K562 (cell line): ENCODE measurements around the gene DDX20. TPM values are rescaled to one million over a fixed set of nuclear protein-coding genes. Genes with fewer than 3 reads are reported as not detected.
A peak's percentile ranks its signal among the peaks of the same experiment; 100 is the strongest.

ENCODE experiments used
- ATAC-seq: fragments of 200-7000 bp; cut with Tn5 transposase; 3 replicates; pipeline ENCODE4 v1.9.1; 2020; ENCODE audit warnings: moderate library complexity
- BruUV-seq: library from RNA; stranded (reverse); fragments of 400-500 nt; replicated peaks from 2 replicates; lab custom pipeline; 2021; lab: Mats Ljungman, UMichigan
- CTCF ChIA-PET: fragments of 300-600 bp; formaldehyde crosslinking; extraction: SDS; loops from one replicate; lab custom pipeline; 2021; ENCODE audit warnings: low intra/inter-chr PET ratio; lab: Yijun Ruan, JAX
- POLR2A ChIA-PET: fragments of 300-600, 350-650 bp; sonication (Branson Sonifier 250); formaldehyde crosslinking; extraction: SDS; loops from one replicate; lab custom pipeline; 2021; ENCODE audit warnings: antibody characterized with exemption, inconsistent platforms; lab: Yijun Ruan, JAX
- DNase-seq, 4 experiments: peaks; one replicate each; pipeline versions ENCODE4 v3.0.0 to v3.0.0-alpha.2; 2011 to 2018; ENCODE audit warnings: low spot score in 3 of 4, mixed read lengths in 3 of 4; ENCODE audit errors: extremely low read depth in 1 of 4
- FAIRE-seq: peaks from 2 replicates; lab custom pipeline; 2011; peaks lifted over from hg19 to GRCh38; lab: Jason Lieb, UNC
- H2AFZ ChIP-seq: 2 replicates; pipeline ENCODE4 v1.6.0; 2011; ENCODE audit warnings: low read depth, low read length, control low read depth, inconsistent platforms
- H3K27ac ChIP-seq: fragments of 200-600 bp; 3 replicates; pipeline ENCODE4 v1.8.0; 2011; ENCODE audit warnings: low read depth, mild to moderate bottlenecking, control low read depth, inconsistent platforms, low read length, moderate library complexity, mixed read lengths; ENCODE audit errors: extremely low read depth
- H3K27me3 ChIP-seq, 2 experiments: fragments of 300-600 bp in 1 of 2; 2 replicates in 1 of 2; 3 replicates in 1 of 2; pipeline versions ENCODE4 v1.6.0 to v1.8.0; 2011; ENCODE audit warnings: inconsistent platforms in 2 of 2, low read length in 2 of 2, mild to moderate bottlenecking in 1 of 2, mixed read lengths in 1 of 2, moderate library complexity in 1 of 2; ENCODE audit not compliant: control insufficient read depth in 2 of 2, insufficient read depth in 2 of 2
- H3K36me3 ChIP-seq: fragments of 300-600 bp; 3 replicates; pipeline ENCODE4 v1.8.0; 2011; ENCODE audit warnings: mild to moderate bottlenecking, low read length, inconsistent platforms; ENCODE audit not compliant: control insufficient read depth, insufficient read depth
- H3K4me1 ChIP-seq, 2 experiments: fragments of 200-600 bp in 1 of 2; replicated peaks in 1 of 2; 2 replicates in 1 of 2; 3 replicates in 1 of 2; pipeline versions ENCODE4 v1.5.1 to v1.8.0; 2011; ENCODE audit warnings: inconsistent platforms in 2 of 2, low read length in 2 of 2, mild to moderate bottlenecking in 1 of 2, mixed read lengths in 1 of 2, moderate library complexity in 1 of 2; ENCODE audit not compliant: control insufficient read depth in 2 of 2, insufficient read depth in 2 of 2
- H3K4me2 ChIP-seq: 2 replicates; pipeline ENCODE4 v1.6.1; 2011; ENCODE audit warnings: low read length, control low read depth, inconsistent platforms, mixed read lengths; ENCODE audit not compliant: insufficient read depth
- H3K4me3 ChIP-seq: fragments of 200-600 bp; sonication (generic), shearing (Covaris generic); 2 replicates; pipeline ENCODE4 v1.5.1; 2016; ENCODE audit warnings: control low read depth, inconsistent platforms
- H3K79me2 ChIP-seq: fragments of 200-600 bp; 3 replicates; pipeline ENCODE4 v1.8.0; 2011; ENCODE audit warnings: low read length, inconsistent platforms; ENCODE audit not compliant: control insufficient read depth, insufficient read depth
- H3K9ac ChIP-seq, 2 experiments: 2 replicates each; pipeline versions ENCODE4 v1.6.0 to v1.6.1; 2011; ENCODE audit warnings: low read depth in 2 of 2, low read length in 2 of 2, control low read depth in 1 of 2, inconsistent platforms in 1 of 2, mild to moderate bottlenecking in 1 of 2, mixed read lengths in 1 of 2; ENCODE audit not compliant: insufficient read depth in 1 of 2
- H3K9me1 ChIP-seq: one replicate; pipeline ENCODE4 v1.6.0; 2011; ENCODE audit warnings: inconsistent platforms, mild to moderate bottlenecking, low read length, moderate library complexity; ENCODE audit not compliant: control insufficient read depth, insufficient read depth
- H3K9me3 ChIP-seq: replicated peaks from 2 replicates; pipeline ENCODE4 v1.5.1; 2011; ENCODE audit warnings: low read depth, low read length, inconsistent platforms; ENCODE audit not compliant: control insufficient read depth, insufficient read depth
- H4K20me1 ChIP-seq: replicated peaks from 2 replicates; pipeline ENCODE4 v1.6.1; 2011; ENCODE audit warnings: low read length, inconsistent platforms, mixed read lengths; ENCODE audit not compliant: control insufficient read depth, insufficient read depth
- CREBBP ChIP-seq: IDR thresholded peaks from one replicate; pipeline ENCODE4 v1.6.1; 2012; ENCODE audit warnings: low read depth, mild to moderate bottlenecking, control low read depth, inconsistent platforms, low read length
- E2F3 ChIP-seq: fragments of 250-450 bp; sonication (Bioruptor Pico); IDR thresholded peaks from 2 replicates; pipeline ENCODE4 v1.4.0; 2020; ENCODE audit warnings: mild to moderate bottlenecking
- IRF2 ChIP-seq: sonication (generic); formaldehyde crosslinking; IDR thresholded peaks from 2 replicates; pipeline ENCODE4 v1.8.1; 2022; ENCODE audit warnings: mild to moderate bottlenecking, missing genetic modification reagents
- NFE2 ChIP-seq: IDR thresholded peaks from 2 replicates; pipeline ENCODE4 v1.6.1; 2014; ENCODE audit warnings: antibody characterized with exemption, low read depth
- RAD21 ChIP-seq, 2 experiments: fragments of 250-450 bp in 1 of 2; fragments of 450-650 bp in 1 of 2; sonication (Bioruptor Pico) in 1 of 2; formaldehyde crosslinking in 1 of 2; IDR thresholded peaks in 1 of 2; conservative IDR thresholded peaks in 1 of 2; 2 replicates each; pipeline versions ENCODE4 v1.4.0 to v1.8.0; 2020 to 2022; ENCODE audit warnings: mild to moderate bottlenecking in 2 of 2, moderate library complexity in 1 of 2
- WGBS: fragments of 100-300 bp; shearing (Covaris generic); methylation state at CpG from one replicate; pipeline ENCODE4 v1.1.6; 2016; ENCODE audit warnings: low coverage, mixed read lengths; ENCODE audit not compliant: insufficient coverage; ENCODE audit errors: missing lambda C conversion rate; 5-methylcytosine and 5-hydroxymethylcytosine counted together
- in situ Hi-C: fragments of 300-500 bp; cut with MboI; formaldehyde crosslinking; loops from 4 replicates; pipeline ENCODE4 v1.15.0; 2018; ENCODE audit warnings: inconsistent platforms, mixed read lengths
- intact Hi-C: fragments of 100-400 bp; cut with micrococcal nuclease; formaldehyde crosslinking; loops from 2 replicates; pipeline ENCODE4 v1.14.2; 2022
- polyA plus RNA-seq, 8 experiments: library from polyadenylated mRNA; depleted of rRNA in 4 of 8; stranded (reverse) in 5 of 8; unstranded in 3 of 8; fragments of >200 nt; fragmentation: Nextera tagmentation in 2 of 8; fragmentation: Illumina TruSeq in 1 of 8; extraction: Ambion mirVana in 2 of 8; extraction: Trizol in 1 of 8; gene quantifications; 2 replicates each; pipeline versions ENCODE4 v1.2.1 to v1.2.3, GENCODE V29; 2011 to 2014; ENCODE audit warnings: inconsistent platforms in 1 of 8, missing spikeins in 1 of 8
- total RNA-seq, 7 experiments: library from RNA; depleted of rRNA in 6 of 7; stranded (reverse); fragments of >200 nt in 6 of 7; fragmentation: Illumina TruSeq in 2 of 7; extraction: Trizol in 2 of 7; gene quantifications; 2 replicates each; pipeline versions ENCODE4 v1.2.1 to v1.2.3, GENCODE V29; 2011 to 2021; ENCODE audit warnings: low replicate concordance in 1 of 7
- TF ChIP-seq, protein P1 (sequence below): fragments of 450-650 bp; formaldehyde crosslinking; IDR thresholded peaks from 2 replicates; pipeline ENCODE4 v1.4.0; 2020; ENCODE audit warnings: mild to moderate bottlenecking, moderate library complexity
- TF ChIP-seq, protein P2 (sequence below), 3 experiments: IDR thresholded peaks in 2 of 3; conservative IDR thresholded peaks in 1 of 3; 2 replicates each; pipeline ENCODE4 v1.5.1; 2011 to 2012; ENCODE audit warnings: low read length in 3 of 3, mild to moderate bottlenecking in 3 of 3, control low read depth in 2 of 3, improper control_type of control experiment in 1 of 3, inconsistent platforms in 1 of 3, low read depth in 1 of 3, mixed read lengths in 1 of 3, moderate library complexity in 1 of 3; ENCODE audit not compliant: insufficient read depth in 2 of 3
- TF ChIP-seq, protein P3 (sequence below): fragments of 450-650 bp; IDR thresholded peaks from 2 replicates; pipeline ENCODE4 v1.6.1; 2018; ENCODE audit not compliant: partially characterized antibody
- TF ChIP-seq, protein P4 (sequence below): fragments of 250-450 bp; sonication (Bioruptor Pico); IDR thresholded peaks from 2 replicates; pipeline ENCODE4 v1.5.1; 2021; ENCODE audit warnings: mild to moderate bottlenecking
- TF ChIP-seq, protein P5 (sequence below): fragments of 250-450 bp; sonication (Bioruptor Pico); IDR thresholded peaks from 2 replicates; pipeline ENCODE4 v1.4.0; 2020; ENCODE audit warnings: mild to moderate bottlenecking

DDX20 gene
- total and polyA plus RNA-seq, 9 of the 15 experiments (the other 6 are each of a cell fraction or from before 2014, with no cell fraction given), result 8.3 to 33.4 (median 24.5) TPM

DNA sequence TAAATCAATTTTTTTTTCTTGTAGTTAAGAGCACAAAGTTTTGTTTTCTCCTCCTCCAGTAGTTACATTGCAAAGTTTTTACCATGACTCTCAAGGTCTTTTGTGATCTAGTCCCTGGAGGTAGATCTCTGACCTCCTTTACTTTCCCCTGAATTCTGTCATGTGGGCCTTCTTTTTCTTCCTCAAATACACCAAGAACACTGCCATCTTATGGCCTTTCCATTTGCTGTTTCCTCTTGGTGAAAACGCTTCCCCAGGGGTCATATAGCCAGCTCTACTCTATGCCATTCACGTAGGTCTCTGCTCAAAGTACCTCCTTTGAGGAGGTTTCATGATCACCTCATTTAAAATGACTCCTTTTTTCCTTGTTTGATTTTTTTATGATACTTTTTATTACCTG, 2.7 kb downstream of the DDX20 start:
- ATAC-seq (no peak), DNase-seq (no peak), FAIRE-seq (no peak)
- H3K79me2 ChIP-seq, result peaks cover 32% of the 10 kb centered on the region
- no peak overlapping the region for H3K9ac ChIP-seq
- intact Hi-C loops, result no loop called here
- no peaks in the 10 kb centered on the region for H4K20me1 ChIP-seq
- WGBS, result 84% methylated on average over 2 of the region's 2 CpGs
- no peak overlapping the region for H2AFZ ChIP-seq
- H3K9me1 ChIP-seq, result no peaks in the 10 kb centered on the region
- no peak overlapping the region for H3K27ac ChIP-seq
- no peak overlapping the region for H3K4me2 ChIP-seq
- POLR2A ChIA-PET, result no interaction called here
- H3K4me3 ChIP-seq, result no peak overlapping the region
- H3K36me3 ChIP-seq, result peaks cover 63% of the 10 kb centered on the region
- peaks cover 9 to 15% of the 10 kb centered on the region in 2 experiments for H3K4me1 ChIP-seq
- no TSS peak for BruUV-seq
- H3K9me3 ChIP-seq, result no peaks in the 10 kb centered on the region
- in situ Hi-C loops, result loop anchor here (5.0 kb wide), 1 partner anchor 276 kb away; no protein-coding TSS in a partner anchor
- CTCF ChIA-PET, result interaction anchor here (0.6 to 1.0 kb wide), 4 partner anchors 11 to 281 kb away, joined by 3 to 7 read pairs (median 4); no protein-coding TSS in a partner anchor
- H3K27me3 ChIP-seq, result no peaks in the 10 kb centered on the region
- TF ChIP-seq, protein P1, sequence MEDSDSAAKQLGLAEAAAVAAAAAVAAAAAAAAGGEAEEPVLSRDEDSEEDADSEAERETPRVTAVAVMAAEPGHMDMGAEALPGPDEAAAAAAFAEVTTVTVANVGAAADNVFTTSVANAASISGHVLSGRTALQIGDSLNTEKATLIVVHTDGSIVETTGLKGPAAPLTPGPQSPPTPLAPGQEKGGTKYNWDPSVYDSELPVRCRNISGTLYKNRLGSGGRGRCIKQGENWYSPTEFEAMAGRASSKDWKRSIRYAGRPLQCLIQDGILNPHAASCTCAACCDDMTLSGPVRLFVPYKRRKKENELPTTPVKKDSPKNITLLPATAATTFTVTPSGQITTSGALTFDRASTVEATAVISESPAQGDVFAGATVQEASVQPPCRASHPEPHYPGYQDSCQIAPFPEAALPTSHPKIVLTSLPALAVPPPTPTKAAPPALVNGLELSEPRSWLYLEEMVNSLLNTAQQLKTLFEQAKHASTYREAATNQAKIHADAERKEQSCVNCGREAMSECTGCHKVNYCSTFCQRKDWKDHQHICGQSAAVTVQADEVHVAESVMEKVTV (CRISPR knock-in tag), result no peak
- TF ChIP-seq, protein P2, sequence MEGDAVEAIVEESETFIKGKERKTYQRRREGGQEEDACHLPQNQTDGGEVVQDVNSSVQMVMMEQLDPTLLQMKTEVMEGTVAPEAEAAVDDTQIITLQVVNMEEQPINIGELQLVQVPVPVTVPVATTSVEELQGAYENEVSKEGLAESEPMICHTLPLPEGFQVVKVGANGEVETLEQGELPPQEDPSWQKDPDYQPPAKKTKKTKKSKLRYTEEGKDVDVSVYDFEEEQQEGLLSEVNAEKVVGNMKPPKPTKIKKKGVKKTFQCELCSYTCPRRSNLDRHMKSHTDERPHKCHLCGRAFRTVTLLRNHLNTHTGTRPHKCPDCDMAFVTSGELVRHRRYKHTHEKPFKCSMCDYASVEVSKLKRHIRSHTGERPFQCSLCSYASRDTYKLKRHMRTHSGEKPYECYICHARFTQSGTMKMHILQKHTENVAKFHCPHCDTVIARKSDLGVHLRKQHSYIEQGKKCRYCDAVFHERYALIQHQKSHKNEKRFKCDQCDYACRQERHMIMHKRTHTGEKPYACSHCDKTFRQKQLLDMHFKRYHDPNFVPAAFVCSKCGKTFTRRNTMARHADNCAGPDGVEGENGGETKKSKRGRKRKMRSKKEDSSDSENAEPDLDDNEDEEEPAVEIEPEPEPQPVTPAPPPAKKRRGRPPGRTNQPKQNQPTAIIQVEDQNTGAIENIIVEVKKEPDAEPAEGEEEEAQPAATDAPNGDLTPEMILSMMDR (IDR thresholded peaks at IDR 0.05 in 2 of 3, conservative IDR thresholded peaks at IDR 0.05 in 1 of 3; ENCODE audit: insufficient read depth in 2 of 3, low read depth in 1 of 3, low read length in 3 of 3), result peak in 2 of 3 experiments; percentile 20 to 27; a peak in 2 of 6 replicates
- TF ChIP-seq, protein P3, sequence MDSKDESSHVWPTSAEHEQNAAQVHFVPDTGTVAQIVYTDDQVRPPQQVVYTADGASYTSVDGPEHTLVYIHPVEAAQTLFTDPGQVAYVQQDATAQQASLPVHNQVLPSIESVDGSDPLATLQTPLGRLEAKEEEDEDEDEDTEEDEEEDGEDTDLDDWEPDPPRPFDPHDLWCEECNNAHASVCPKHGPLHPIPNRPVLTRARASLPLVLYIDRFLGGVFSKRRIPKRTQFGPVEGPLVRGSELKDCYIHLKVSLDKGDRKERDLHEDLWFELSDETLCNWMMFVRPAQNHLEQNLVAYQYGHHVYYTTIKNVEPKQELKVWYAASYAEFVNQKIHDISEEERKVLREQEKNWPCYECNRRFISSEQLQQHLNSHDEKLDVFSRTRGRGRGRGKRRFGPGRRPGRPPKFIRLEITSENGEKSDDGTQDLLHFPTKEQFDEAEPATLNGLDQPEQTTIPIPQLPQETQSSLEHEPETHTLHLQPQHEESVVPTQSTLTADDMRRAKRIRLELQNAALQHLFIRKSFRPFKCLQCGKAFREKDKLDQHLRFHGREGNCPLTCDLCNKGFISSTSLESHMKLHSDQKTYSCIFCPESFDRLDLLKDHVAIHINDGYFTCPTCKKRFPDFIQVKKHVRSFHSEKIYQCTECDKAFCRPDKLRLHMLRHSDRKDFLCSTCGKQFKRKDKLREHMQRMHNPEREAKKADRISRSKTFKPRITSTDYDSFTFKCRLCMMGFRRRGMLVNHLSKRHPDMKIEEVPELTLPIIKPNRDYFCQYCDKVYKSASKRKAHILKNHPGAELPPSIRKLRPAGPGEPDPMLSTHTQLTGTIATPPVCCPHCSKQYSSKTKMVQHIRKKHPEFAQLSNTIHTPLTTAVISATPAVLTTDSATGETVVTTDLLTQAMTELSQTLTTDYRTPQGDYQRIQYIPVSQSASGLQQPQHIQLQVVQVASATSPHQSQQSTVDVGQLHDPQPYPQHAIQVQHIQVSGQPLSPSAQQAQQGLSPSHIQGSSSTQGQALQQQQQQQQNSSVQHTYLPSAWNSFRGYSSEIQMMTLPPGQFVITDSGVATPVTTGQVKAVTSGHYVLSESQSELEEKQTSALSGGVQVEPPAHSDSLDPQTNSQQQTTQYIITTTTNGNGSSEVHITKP, result no peak
- TF ChIP-seq IRF2 (no peak), RAD21 (CRISPR knock-in tag; conservative IDR thresholded peaks at IDR 0.05 in 1 of 2, IDR thresholded peaks at IDR 0.05 in 1 of 2) (0 out of 4 replicates have a peak, but pooled peaks of 1 of the 2 experiments have one; percentile 6), CREBBP (no peak), NFE2 (no peak), E2F3 (CRISPR knock-in tag) (no peak)
- TF ChIP-seq, protein P4, sequence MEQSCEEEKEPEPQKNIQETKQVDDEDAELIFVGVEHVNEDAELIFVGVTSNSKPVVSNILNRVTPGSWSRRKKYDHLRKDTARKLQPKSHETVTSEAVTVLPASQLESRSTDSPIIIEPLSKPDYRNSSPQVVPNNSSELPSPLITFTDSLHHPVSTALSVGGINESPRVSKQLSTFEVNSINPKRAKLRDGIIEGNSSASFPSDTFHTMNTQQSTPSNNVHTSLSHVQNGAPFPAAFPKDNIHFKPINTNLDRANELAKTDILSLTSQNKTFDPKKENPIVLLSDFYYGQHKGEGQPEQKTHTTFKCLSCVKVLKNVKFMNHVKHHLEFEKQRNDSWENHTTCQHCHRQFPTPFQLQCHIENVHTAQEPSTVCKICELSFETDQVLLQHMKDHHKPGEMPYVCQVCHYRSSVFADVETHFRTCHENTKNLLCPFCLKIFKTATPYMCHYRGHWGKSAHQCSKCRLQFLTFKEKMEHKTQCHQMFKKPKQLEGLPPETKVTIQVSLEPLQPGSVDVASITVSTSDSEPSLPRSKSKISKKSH (CRISPR knock-in tag), result no peak
- TF ChIP-seq, protein P5, sequence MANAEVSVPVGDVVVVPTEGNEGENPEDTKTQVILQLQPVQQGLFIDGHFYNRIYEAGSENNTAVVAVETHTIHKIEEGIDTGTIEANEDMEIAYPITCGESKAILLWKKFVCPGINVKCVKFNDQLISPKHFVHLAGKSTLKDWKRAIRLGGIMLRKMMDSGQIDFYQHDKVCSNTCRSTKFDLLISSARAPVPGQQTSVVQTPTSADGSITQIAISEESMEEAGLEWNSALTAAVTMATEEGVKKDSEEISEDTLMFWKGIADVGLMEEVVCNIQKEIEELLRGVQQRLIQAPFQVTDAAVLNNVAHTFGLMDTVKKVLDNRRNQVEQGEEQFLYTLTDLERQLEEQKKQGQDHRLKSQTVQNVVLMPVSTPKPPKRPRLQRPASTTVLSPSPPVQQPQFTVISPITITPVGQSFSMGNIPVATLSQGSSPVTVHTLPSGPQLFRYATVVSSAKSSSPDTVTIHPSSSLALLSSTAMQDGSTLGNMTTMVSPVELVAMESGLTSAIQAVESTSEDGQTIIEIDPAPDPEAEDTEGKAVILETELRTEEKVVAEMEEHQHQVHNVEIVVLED (CRISPR knock-in tag), result no peak
